GM21381 (cell line): ENCODE measurements around the gene TICAM1.
"Not testable (repeated sequence)": the region's sequence is repeated elsewhere in the genome, so short reads cannot be mapped to it uniquely, and the experiment has no call there.

Experiments
- ATAC-seq: cut with Tn5 transposase; IDR thresholded peaks from one replicate; pipeline ENCODE4 v1.9.1; 2021; ENCODE audit warnings: mild to moderate bottlenecking, moderate library complexity; ENCODE audit not compliant: unreplicated experiment

The TICAM1 gene

DNA sequence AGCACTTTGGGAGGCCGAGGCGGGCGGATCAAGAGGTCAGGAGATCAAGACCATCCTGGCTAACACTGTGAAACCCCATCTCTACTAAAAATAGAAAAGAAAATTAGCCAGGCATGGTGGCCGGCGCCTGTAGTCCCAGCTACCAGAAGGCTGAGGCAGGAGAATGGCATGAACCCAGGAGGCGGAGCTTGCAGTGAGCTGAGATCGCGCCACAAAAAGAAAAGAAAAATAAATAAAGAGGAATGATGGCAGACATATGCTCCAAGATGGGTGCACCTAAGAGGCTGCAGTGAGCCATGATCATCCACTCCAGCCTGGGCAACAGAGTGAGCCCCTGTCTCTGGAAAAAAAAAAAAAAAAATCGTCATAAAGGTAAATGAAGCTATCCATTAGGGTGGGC lies 14.5 kb upstream of the TICAM1 start:
- not testable (repeated sequence) for ATAC-seq

DNA sequence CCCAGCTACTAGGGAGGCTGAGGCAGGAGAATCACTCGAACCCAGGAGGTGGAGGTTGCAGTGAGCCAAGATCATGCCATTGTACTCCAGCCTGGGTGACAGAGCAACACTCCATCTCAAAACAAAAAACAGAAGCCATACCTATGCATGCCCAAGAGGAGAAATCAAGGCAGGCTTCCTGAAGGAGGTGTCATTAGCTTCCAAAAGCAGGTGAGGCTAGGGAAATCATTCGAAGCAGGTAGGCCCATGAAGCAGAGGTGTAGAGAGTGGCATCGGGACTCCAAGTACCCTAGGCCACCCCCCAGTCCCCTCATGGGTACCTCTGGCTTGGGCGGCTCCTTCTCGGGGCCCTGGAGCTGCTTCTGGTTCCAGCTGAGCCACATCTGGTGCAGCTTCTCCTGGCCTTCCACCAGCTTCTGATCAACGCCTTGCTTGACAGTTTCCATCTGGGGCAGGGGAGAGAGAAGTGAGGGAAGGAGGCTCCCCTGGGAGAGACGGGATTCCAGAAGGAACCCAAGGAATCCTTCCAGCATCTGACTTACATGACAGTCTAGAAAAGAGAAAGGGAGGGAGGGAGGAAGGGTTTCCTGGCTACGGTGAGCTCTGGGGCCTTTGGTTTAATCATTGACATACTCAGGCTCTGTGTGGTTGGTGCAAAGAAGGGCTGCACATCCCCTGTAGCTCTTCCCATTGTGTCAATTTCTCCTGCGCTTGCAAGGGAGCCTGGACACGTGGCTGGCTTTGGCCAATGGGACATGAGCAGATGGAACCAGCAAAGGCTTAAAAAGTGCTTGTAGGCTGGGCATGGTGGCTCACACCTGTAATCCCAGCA lies 13.1 kb upstream of the TICAM1 start:
- ATAC-seq: no peak

- no peak for ATAC-seq
Observed at GRCh38 chr19:4843647-4843965, 12.1 kb upstream of the TICAM1 start.

- no peak for ATAC-seq
Observed at GRCh38 chr19:4839192-4839591, 7.7 kb upstream of the TICAM1 start.

GRCh38 chr19:4832776-4833175 lies 1.3 kb upstream of the TICAM1 start:
- ATAC-seq: no peak

DNA sequence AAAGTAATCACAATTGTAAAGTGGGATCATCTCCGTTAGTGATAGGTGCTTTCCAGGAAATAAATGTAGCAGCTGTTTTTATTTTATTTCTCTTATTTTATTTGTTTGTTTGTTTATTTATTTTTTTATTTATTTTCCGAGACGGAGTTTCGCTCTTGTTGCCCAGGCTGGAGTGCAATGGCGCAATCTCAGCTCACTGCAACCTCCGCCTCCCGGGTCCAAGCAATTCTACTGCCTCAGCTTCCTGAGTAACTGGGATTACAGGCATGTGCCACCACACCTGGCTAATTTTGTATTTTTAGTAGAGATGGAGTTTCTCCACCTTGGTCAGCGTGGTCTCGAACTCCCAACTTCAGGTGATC lies 448 bp upstream of the TICAM1 start:
- ATAC-seq: not testable (repeated sequence)

- ATAC-seq: no peak
Observed at GRCh38 chr19:4830768-4831265, 695 bp downstream of the TICAM1 start.

DNA sequence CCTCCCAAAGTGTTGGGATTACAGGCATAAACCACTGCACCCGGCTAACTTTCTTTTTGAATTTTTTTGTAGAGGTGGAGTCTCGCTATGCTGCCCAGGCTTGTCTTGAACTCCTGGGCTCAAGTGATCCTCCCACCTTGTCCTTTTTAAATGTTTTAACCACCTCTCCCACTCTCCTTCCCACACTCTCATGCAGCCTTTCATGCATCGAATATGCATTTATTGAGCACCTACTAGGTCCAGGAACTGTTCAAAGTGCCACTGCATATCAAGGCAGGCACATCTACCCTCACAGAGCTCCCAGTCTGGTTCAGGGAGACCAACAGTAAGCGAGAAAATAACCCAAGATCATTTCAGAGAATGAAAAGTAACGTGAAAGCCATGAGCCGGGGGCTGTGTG lies 1.2 kb downstream of the TICAM1 start:
- no peak for ATAC-seq

DNA sequence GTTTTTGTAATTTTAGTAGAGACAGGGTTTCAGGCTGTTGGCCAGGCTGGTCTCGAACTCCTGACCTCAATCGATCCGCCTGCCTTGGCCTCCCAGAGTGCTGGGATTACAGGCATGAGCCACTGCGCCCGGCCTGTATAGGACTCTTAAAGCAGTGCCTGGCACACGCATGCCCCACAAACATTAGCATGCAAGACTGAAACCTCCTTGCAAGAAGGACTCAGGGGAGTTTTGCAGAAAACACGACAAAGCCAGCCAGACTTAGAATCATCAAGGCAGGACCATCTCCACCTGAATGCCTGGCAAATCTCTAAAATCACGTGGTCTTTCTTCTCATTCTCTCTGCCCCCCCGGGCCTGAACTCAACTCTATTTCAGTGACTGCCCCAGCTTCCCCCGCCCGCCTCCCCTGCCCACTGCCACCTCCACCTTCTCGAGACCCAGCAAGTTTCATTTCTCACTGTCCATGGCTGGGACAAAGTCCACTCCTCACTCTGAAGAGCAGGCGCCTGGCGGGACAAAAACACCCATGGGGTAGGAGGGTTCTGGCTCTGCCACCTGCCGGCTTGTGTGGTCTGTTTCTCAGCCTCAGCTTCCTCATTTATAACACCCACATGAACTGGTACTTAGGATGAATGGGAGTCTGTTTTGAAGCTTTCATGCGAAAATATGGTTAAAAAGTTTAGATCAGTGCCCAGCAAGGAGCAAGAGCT lies 2.4 kb downstream of the TICAM1 start:
- no peak for ATAC-seq

DNA sequence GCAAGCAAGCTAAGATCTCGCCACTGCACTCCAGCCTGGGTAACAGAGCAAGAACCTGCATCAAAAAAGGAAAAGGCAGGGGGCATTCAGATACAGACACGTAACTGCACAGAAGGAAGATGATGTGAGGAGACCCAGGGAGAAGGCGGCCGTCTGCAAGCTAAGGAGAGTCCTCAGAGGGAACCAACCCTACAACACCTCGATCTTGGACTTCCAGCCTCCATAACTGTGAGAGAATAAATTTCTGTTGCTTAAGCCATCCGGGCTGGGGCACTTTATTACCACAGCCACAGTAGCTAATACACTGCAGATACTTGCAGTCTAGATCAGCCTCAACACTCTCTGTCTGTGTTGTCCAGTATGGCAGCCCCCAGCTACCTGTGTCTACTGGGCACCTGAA lies 7.9 kb downstream of the TICAM1 start:
- no peak for ATAC-seq

GRCh38 chr19:4822354-4822753 lies 9.2 kb downstream of the TICAM1 start:
- not testable (repeated sequence) for ATAC-seq

GRCh38 chr19:4821265-4821664 lies 10.2 kb downstream of the TICAM1 start:
- no peak for ATAC-seq

DNA sequence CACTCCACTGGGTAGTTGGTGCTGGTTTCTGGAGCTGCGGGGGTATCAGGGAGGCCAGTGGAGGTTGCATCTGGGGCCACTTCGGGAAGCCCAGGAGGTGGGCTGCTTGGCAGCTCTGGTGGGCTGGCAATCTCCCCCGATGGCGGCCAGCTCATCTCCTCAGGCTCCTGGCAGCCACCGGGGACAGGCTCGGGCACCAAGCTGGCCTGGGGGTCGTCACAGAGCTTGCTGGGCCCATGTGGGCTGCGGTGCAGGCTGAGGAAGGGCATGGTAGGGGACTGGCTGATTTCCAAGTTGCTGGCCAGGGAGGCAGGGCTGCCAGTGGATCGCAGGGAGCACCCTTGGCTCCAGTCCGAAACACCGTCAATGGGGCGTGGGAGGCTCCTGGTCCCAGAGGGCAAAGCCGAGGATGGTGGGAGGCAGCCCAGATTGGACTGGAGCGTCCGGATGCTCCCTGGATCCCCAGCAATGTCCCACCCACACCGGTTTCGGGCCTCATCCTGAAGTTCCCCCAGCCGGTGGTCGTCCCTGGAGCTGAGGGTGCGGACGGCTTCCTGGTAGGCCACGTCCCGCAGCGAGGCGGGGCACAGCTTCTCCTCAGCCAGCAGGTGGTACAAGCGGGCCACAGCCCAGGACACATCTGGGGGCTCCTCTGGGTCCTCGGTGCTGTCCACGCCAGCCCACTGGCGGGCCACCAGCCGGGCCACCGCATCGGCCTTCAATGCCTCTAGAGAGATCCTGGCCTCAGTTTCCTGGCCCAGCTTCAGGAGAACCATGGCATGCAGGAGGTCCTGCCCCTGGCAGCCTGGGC lies 13.8 kb downstream of the TICAM1 start:
- ATAC-seq: no peak

DNA sequence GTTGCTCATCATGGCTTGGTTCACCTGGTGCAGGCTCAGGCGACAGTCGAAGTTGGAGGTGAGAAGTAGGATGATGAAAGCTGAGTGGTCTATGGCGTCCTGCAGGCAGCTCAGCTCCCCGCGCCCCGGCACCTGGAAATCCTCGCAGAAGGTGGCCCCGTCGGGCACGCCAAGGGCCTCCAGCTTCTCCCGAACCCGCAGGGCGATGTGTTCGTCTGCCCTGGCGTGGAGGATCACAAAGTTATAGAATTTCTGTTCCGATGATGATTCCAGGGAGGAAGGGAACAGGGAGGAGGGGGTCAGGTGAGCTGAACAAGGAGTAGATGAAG lies 14.6 kb downstream of the TICAM1 start:
- ATAC-seq: no peak

DNA sequence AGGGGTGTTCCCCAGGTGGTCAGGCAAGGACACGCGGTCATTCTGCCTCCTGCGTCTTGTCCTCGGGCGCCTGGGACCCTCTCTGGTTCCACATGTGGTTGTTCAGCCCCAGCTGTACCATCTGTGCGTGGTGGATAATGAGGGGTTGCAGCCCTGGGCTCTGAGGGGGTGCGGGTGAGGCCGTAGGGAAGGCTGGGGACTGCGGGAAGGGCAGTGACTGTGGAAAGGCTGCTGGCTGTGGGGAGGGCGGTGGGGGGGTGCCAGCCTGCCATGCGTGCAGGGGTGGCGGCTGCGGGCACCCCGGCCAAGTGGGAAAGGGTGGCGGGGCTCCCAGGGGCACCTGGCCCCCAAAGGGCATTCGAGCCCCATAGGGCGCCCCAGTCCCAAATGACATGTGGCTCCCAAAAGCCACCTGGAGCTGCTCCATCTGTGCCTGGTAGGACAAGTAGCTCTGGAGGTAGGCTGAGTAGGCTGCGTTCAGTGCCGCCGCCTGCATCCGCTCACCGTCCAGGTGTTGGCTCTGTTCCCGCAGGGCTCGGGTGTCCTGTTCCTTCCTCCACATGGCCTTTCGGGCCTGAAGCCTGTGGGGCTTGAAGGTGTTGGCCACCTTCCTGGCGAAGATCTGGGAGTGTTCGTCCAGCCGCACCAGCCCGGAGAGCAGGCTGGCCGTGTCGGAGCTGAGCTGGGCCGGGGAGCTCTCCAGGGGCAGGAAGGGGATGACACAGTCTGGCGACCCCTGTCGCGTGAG lies 15.1 kb downstream of the TICAM1 start:
- no peak for ATAC-seq

- ATAC-seq: no peak
Observed at GRCh38 chr19:4815426-4816201, 15.9 kb downstream of the TICAM1 start.

- no peak for ATAC-seq
Observed at GRCh38 chr19:4814625-4815425, 16.7 kb downstream of the TICAM1 start.

GRCh38 chr19:4811328-4812131 lies 20.0 kb downstream of the TICAM1 start:
- ATAC-seq: no peak

GRCh38 chr19:4807188-4807587 lies 24.3 kb downstream of the TICAM1 start:
- ATAC-seq: no peak
